Naive thymus-derived CD4-positive, alpha-beta T cell (primary cell): ENCODE data around the gene PCDH8. TPM values are rescaled to one million over a fixed set of nuclear protein-coding genes. Genes with fewer than 3 reads are reported as not detected.
A peak's percentile ranks its signal among the peaks of the same experiment; 100 is the strongest.

Experiments
- ATAC-seq: fragments of 150-1000 bp; cut with Tn5 transposase; 2 replicates; pipeline ENCODE4 v1.10.0; 2021; ENCODE audit warnings: mild to moderate bottlenecking, moderate library complexity
- CTCF ChIA-PET: fragments of 350-600 bp; sonication (Branson Sonifier 250); formaldehyde crosslinking; loops from one replicate; lab custom pipeline; 2021; ENCODE audit warnings: antibody characterized with exemption; lab: Charles Lee
- POLR2A ChIA-PET: fragments of 350-600 bp; sonication (Branson Sonifier 250); formaldehyde crosslinking; loops from one replicate; lab custom pipeline; 2021; ENCODE audit warnings: antibody characterized with exemption, inconsistent platforms; lab: Charles Lee
- DNase-seq, 9 donors: peaks; one replicate each; pipeline versions ENCODE4 v3.0.0 to v3.0.0-alpha.2; 2020 to 2022; ENCODE audit warnings: mixed read lengths in 1 of 9
- H3K27ac ChIP-seq: one replicate; pipeline ENCODE4 v1.7.0; 2013; ENCODE audit warnings: mild to moderate bottlenecking, low read depth, low read length, moderate library complexity
- H3K27me3 ChIP-seq, 2 donors: one replicate each; pipeline ENCODE4 v1.7.0; 2013; ENCODE audit warnings: low read length in 2 of 2, mild to moderate bottlenecking in 2 of 2, moderate library complexity in 2 of 2; ENCODE audit not compliant: control insufficient read depth in 2 of 2, insufficient read depth in 2 of 2
- H3K36me3 ChIP-seq, 3 experiments: 1 replicate in 2 of 3; 2 replicates in 1 of 3; pipeline ENCODE4 v1.7.0; 2013; ENCODE audit warnings: low read length in 3 of 3, mild to moderate bottlenecking in 3 of 3, moderate library complexity in 1 of 3; ENCODE audit not compliant: insufficient read depth in 3 of 3, control insufficient read depth in 2 of 3
- H3K4me1 ChIP-seq, 2 donors: one replicate each; pipeline ENCODE4 v1.7.0; 2013; ENCODE audit warnings: low read length in 2 of 2, mild to moderate bottlenecking in 2 of 2, moderate library complexity in 1 of 2; ENCODE audit not compliant: control insufficient read depth in 2 of 2, insufficient read depth in 2 of 2
- H3K4me3 ChIP-seq: 2 replicates; pipeline ENCODE4 v1.7.0; 2013; ENCODE audit warnings: mild to moderate bottlenecking, low read length
- H3K9me3 ChIP-seq, 3 experiments: 1 replicate in 2 of 3; 2 replicates in 1 of 3; pipeline ENCODE4 v1.7.0; 2013; ENCODE audit warnings: low read length in 3 of 3; ENCODE audit not compliant: control insufficient read depth in 2 of 3
- H3K27ac Mint-ChIP-seq, 9 donors: one replicate each; pipeline ENCODE4 v1.8.0; 2020 to 2022; ENCODE audit warnings: mixed read lengths in 9 of 9, mild to moderate bottlenecking in 8 of 9, moderate library complexity in 5 of 9, inconsistent platforms in 2 of 9
- H3K27me3 Mint-ChIP-seq, 5 donors: one replicate each; pipeline ENCODE4 v1.8.0; 2021 to 2022; ENCODE audit warnings: mixed read lengths in 5 of 5, mild to moderate bottlenecking in 1 of 5
- H3K36me3 Mint-ChIP-seq, 5 donors: one replicate each; pipeline ENCODE4 v1.8.0; 2020 to 2022; ENCODE audit warnings: mixed read lengths in 5 of 5, mild to moderate bottlenecking in 3 of 5, inconsistent platforms in 1 of 5
- H3K4me1 Mint-ChIP-seq, 7 donors: one replicate each; pipeline ENCODE4 v1.8.0; 2020 to 2022; ENCODE audit warnings: mixed read lengths in 7 of 7, mild to moderate bottlenecking in 3 of 7, inconsistent platforms in 1 of 7
- H3K4me3 Mint-ChIP-seq, 10 donors: one replicate each; pipeline ENCODE4 v1.8.0; 2020 to 2022; ENCODE audit warnings: mild to moderate bottlenecking in 10 of 10, mixed read lengths in 10 of 10, moderate library complexity in 6 of 10, inconsistent platforms in 2 of 10
- H3K9me3 Mint-ChIP-seq, 11 donors: one replicate each; pipeline ENCODE4 v1.8.0; 2020 to 2022; ENCODE audit warnings: mixed read lengths in 11 of 11, mild to moderate bottlenecking in 4 of 11, inconsistent platforms in 1 of 11, moderate library complexity in 1 of 11
- intact Hi-C, 2 donors: fragments of 100-400 bp; cut with micrococcal nuclease; formaldehyde crosslinking; loops; one replicate each; pipeline ENCODE4 v1.15.1; 2023
- polyA plus RNA-seq, 2 donors: library from polyadenylated mRNA; unstranded; fragments of 300-500 nt; fragmentation: Illumina TruSeq; gene quantifications; one replicate each; pipeline ENCODE4 v1.2.3, GENCODE V29; 2021
- total RNA-seq, 6 experiments: library from RNA in 5 of 6; stranded (reverse) in 5 of 6; gene quantifications; 1 replicate in 5 of 6; 2 replicates in 1 of 6; pipeline ENCODE4 v1.2.3 and lab custom pipeline; 2021 to 2026

Gene PCDH8
- total and polyA plus RNA-seq, 7 experiments from 2014 or later = not detected

DNA sequence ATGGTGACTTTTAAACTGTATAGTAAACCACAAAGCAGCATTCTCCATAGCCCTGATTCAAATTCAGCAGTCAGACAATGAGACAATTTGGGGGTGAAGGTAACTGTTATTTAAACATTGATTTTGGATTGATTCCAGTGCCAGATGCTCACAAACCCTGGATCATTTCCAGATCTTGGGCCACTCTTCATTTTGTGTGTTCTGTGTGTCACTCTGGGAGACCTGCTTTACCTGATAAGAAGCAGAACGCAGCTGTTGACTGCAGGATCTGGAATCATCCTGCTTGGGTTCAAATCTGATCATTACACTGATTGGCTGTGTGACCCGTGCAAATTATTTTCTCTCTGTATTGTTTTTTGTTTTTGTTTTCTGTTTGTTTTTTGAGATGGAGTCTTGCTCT, 4.0 kb upstream of the PCDH8 start:
- peaks cover 11 to 33% (median 24%) of the 10 kb centered on the region in 7 donors for H3K4me1 Mint-ChIP-seq
- H3K27ac Mint-ChIP-seq = no peak overlapping the region
- H3K27ac ChIP-seq = no peak overlapping the region
- no peaks in the 10 kb centered on the region for H3K36me3 ChIP-seq
- peaks cover 4 to 21% of the 10 kb centered on the region in 2 donors for H3K27me3 ChIP-seq
- CTCF ChIA-PET = no interaction called here
- peaks cover 0 to 23% (median 11%) of the 10 kb centered on the region in 11 donors for H3K9me3 Mint-ChIP-seq
- H3K4me3 Mint-ChIP-seq = peak overlapping the region in 6 of 10 donors; percentile 23 to 75 (median 30)
- POLR2A ChIA-PET = no interaction called here
- H3K4me1 ChIP-seq = no peaks in the 10 kb centered on the region
- no peak overlapping the region for H3K4me3 ChIP-seq
- DNase-seq (no peak), ATAC-seq (no peak)
- intact Hi-C loops = no loop called here
- peaks cover 0 to 8% (median 0%) of the 10 kb centered on the region in 5 donors for H3K36me3 Mint-ChIP-seq
- peaks cover 66 to 87% (median 78%) of the 10 kb centered on the region in 5 donors for H3K27me3 Mint-ChIP-seq
- no peaks in the 10 kb centered on the region for H3K9me3 ChIP-seq

- Histone ChIP-seq H3K27me3 (peaks cover 4 to 21% of the 10 kb centered on the region in 2 donors), H3K9me3 (no peaks in the 10 kb centered on the region), H3K36me3 (no peaks in the 10 kb centered on the region), H3K4me1 (no peaks in the 10 kb centered on the region), H3K4me3 (peak overlapping the region; percentile 43), H3K27ac (no peak overlapping the region)
- POLR2A ChIA-PET = no interaction called here
- DNase-seq = no peak
- Mint-ChIP-seq H3K27me3 (peaks cover 67 to 80% (median 75%) of the 10 kb centered on the region in 5 donors), H3K4me1 (peaks cover 11 to 33% (median 24%) of the 10 kb centered on the region in 7 donors), H3K9me3 (peaks cover 0 to 23% (median 11%) of the 10 kb centered on the region in 11 donors), H3K4me3 (peak overlapping the region; percentile 60 to 80 (median 73)), H3K36me3 (peaks cover 0 to 8% (median 0%) of the 10 kb centered on the region in 5 donors), H3K27ac (peak overlapping the region in 1 of 9 donors; percentile 38)
- CTCF ChIA-PET = no interaction called here
- no peak for ATAC-seq
- intact Hi-C loops = no loop called here
Observed at GRCh38 chr13:52851137-52851962, 2.9 kb upstream of the PCDH8 start.

DNA sequence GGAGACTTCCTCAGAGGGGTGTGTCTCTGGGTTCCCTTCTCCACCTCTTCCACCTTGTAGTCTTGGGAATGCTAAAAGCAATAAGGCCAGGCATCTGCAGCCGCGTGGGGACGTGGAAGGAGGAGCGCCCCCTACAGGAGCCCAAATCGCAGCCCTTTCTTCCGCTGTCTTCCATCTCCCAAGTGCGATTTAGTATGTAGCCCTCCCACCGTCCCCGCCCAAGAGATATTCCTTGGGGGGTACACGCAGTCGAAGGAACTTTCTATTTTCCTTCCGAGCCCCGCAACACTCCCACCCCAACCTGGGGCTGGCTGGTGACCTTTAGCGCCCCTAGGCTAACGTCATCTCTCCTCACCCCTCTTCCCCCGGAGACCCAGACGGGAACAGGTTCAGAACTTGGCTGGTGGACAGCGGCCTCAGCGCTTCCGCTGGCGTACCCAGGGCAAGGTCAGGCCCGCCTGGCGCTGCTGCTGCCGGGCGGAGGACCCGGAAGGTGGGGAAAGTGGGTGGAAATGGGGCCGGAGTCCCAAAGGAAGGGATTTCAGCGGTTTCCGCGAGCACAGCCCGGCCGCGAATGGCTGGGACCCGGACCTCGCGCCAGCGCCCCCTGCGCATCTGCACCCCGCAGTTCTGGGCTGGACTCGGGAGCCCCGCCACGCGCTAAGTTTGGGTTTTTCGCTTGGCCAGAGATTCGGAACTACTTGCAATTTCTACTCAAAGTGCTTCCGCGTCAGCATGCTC, 2.1 kb upstream of the PCDH8 start:
- POLR2A ChIA-PET = no interaction called here
- H3K27me3 ChIP-seq = peaks cover 4 to 21% of the 10 kb centered on the region in 2 donors
- H3K36me3 Mint-ChIP-seq = peaks cover 0 to 8% (median 0%) of the 10 kb centered on the region in 5 donors
- H3K4me1 ChIP-seq = no peaks in the 10 kb centered on the region
- intact Hi-C loops = no loop called here
- peak in 5 of 9 donors; percentile 8 to 42 (median 14) for DNase-seq
- peak overlapping the region in 1 of 9 donors; percentile 38 for H3K27ac Mint-ChIP-seq
- H3K9me3 Mint-ChIP-seq = peaks cover 0 to 23% (median 11%) of the 10 kb centered on the region in 11 donors
- H3K4me3 Mint-ChIP-seq = peak overlapping the region; percentile 62 to 80 (median 74)
- ATAC-seq = peak; percentile 58
- no peak overlapping the region for H3K27ac ChIP-seq
- no peaks in the 10 kb centered on the region for H3K36me3 ChIP-seq
- peaks cover 11 to 33% (median 24%) of the 10 kb centered on the region in 7 donors for H3K4me1 Mint-ChIP-seq
- CTCF ChIA-PET = no interaction called here
- peak overlapping the region; percentile 43 for H3K4me3 ChIP-seq
- peaks cover 67 to 75% (median 69%) of the 10 kb centered on the region in 5 donors for H3K27me3 Mint-ChIP-seq
- no peaks in the 10 kb centered on the region for H3K9me3 ChIP-seq

- Histone ChIP-seq H3K4me3 (no peak overlapping the region), H3K4me1 (no peaks in the 10 kb centered on the region), H3K9me3 (no peaks in the 10 kb centered on the region), H3K36me3 (no peaks in the 10 kb centered on the region), H3K27me3 (peaks cover 4 to 21% of the 10 kb centered on the region in 2 donors), H3K27ac (no peak overlapping the region)
- Mint-ChIP-seq H3K9me3 (peaks cover 0 to 26% (median 11%) of the 10 kb centered on the region in 11 donors), H3K4me3 (peak overlapping the region; percentile 61 to 77 (median 69)), H3K36me3 (peaks cover 0 to 8% (median under 1%) of the 10 kb centered on the region in 5 donors), H3K27me3 (peaks cover 65 to 72% (median 70%) of the 10 kb centered on the region in 5 donors), H3K27ac (peak overlapping the region in 1 of 9 donors; percentile 49), H3K4me1 (peaks cover 11 to 37% (median 25%) of the 10 kb centered on the region in 7 donors)
- no peak for DNase-seq
- CTCF ChIA-PET = no interaction called here
- intact Hi-C loops = no loop called here
- ATAC-seq = no peak
- POLR2A ChIA-PET = no interaction called here
Observed at GRCh38 chr13:52850072-52850395, 1.6 kb upstream of the PCDH8 start.

GRCh38 chr13:52849291-52850071, 1.0 kb upstream of the PCDH8 start:
- H3K27me3 ChIP-seq = peaks cover 4 to 21% of the 10 kb centered on the region in 2 donors
- Mint-ChIP-seq H3K4me1 (peaks cover 11 to 42% (median 31%) of the 10 kb centered on the region in 7 donors), H3K27me3 (peaks cover 65 to 76% (median 70%) of the 10 kb centered on the region in 5 donors), H3K36me3 (peaks cover 0 to 13% (median 1%) of the 10 kb centered on the region in 5 donors), H3K9me3 (peaks cover 0 to 32% (median 13%) of the 10 kb centered on the region in 11 donors), H3K4me3 (peak overlapping the region; percentile 61 to 77 (median 69)), H3K27ac (peak overlapping the region in 2 of 9 donors; percentile 75 to 76)
- H3K27ac ChIP-seq = no peak overlapping the region
- intact Hi-C loops = no loop called here
- DNase-seq (no peak), ATAC-seq (no peak)
- H3K4me1 ChIP-seq = no peaks in the 10 kb centered on the region
- ChIA-PET POLR2A (no interaction called here), CTCF (no interaction called here)
- H3K4me3 ChIP-seq = no peak overlapping the region
- no peaks in the 10 kb centered on the region for H3K9me3 ChIP-seq
- no peaks in the 10 kb centered on the region for H3K36me3 ChIP-seq
